ENCODE results near the gene LMF1.

- TF ChIP-seq CTCF (optimal IDR thresholded peaks at IDR 0.05 in 1 of 3, IDR thresholded peaks at IDR 0.05 in 1 of 3, conservative IDR thresholded peaks at IDR 0.05 in 1 of 3; ENCODE audit: extremely low read depth in 1 of 3, insufficient read depth in 2 of 3, low read length in 3 of 3): no peak
- TF ChIP-seq EZH2 (IDR thresholded peaks at IDR 0.05; ENCODE audit: low read length): no peak
These were observed 15.0 kb upstream of the LMF1 start for GRCh38 chr16:985646-986400.

Measured in keratinocyte (primary cell).